CD8-positive, alpha-beta memory T cell (primary cell): Measurements from ENCODE around the gene PTPN18. TPM values are rescaled to one million over a fixed set of nuclear protein-coding genes. Genes with fewer than 3 reads are reported as not detected.

Experiments
- CTCF ChIA-PET: fragments of 350-600 bp; sonication (Branson Sonifier 250); formaldehyde crosslinking; loops from one replicate; lab custom pipeline; 2021; ENCODE audit warnings: antibody characterized with exemption; lab: Charles Lee
- POLR2A ChIA-PET: fragments of 350-600 bp; sonication (Branson Sonifier 250); formaldehyde crosslinking; loops from one replicate; lab custom pipeline; 2021; ENCODE audit warnings: antibody characterized with exemption; lab: Charles Lee
- DNase-seq, 5 donors: peaks; one replicate each; pipeline versions ENCODE4 v3.0.0 to v3.0.0-alpha.2; 2020 to 2022; ENCODE audit warnings: mixed read lengths in 1 of 5
- H3K27ac ChIP-seq: one replicate; pipeline ENCODE4 v1.7.0; 2013; ENCODE audit warnings: low read depth, mild to moderate bottlenecking, low read length, moderate library complexity
- H3K27me3 ChIP-seq: 2 replicates; pipeline ENCODE4 v1.7.0; 2013; ENCODE audit warnings: low read length, mild to moderate bottlenecking; ENCODE audit not compliant: insufficient read depth, poor library complexity, severe bottlenecking
- H3K36me3 ChIP-seq: 2 replicates; pipeline ENCODE4 v1.7.0; 2013; ENCODE audit warnings: mild to moderate bottlenecking, low read length, moderate library complexity; ENCODE audit not compliant: insufficient read depth
- H3K4me1 ChIP-seq: 2 replicates; pipeline ENCODE4 v1.7.0; 2013; ENCODE audit warnings: mild to moderate bottlenecking, low read length, moderate library complexity; ENCODE audit not compliant: insufficient read depth
- H3K4me3 ChIP-seq: 2 replicates; pipeline ENCODE4 v1.7.0; 2013; ENCODE audit warnings: mild to moderate bottlenecking, low read length
- H3K9me3 ChIP-seq: 2 replicates; pipeline ENCODE4 v1.7.0; 2013; ENCODE audit warnings: mild to moderate bottlenecking, low read length
- H3K27ac Mint-ChIP-seq, 8 donors: one replicate each; pipeline ENCODE4 v1.8.0; 2020 to 2021; ENCODE audit warnings: mixed read lengths in 8 of 8, mild to moderate bottlenecking in 6 of 8, inconsistent platforms in 3 of 8, moderate library complexity in 3 of 8
- H3K27me3 Mint-ChIP-seq, 2 donors: one replicate each; pipeline ENCODE4 v1.8.0; 2020 to 2021; ENCODE audit warnings: mixed read lengths in 2 of 2, mild to moderate bottlenecking in 1 of 2, moderate library complexity in 1 of 2
- H3K36me3 Mint-ChIP-seq, 3 donors: one replicate each; pipeline ENCODE4 v1.8.0; 2020 to 2021; ENCODE audit warnings: mixed read lengths in 3 of 3, inconsistent platforms in 1 of 3, mild to moderate bottlenecking in 1 of 3
- H3K4me1 Mint-ChIP-seq, 3 donors: one replicate each; pipeline ENCODE4 v1.8.0; 2020 to 2021; ENCODE audit warnings: mixed read lengths in 3 of 3, inconsistent platforms in 1 of 3, mild to moderate bottlenecking in 1 of 3
- H3K4me3 Mint-ChIP-seq, 7 donors: one replicate each; pipeline ENCODE4 v1.8.0; 2020 to 2021; ENCODE audit warnings: mixed read lengths in 7 of 7, mild to moderate bottlenecking in 6 of 7, moderate library complexity in 4 of 7, inconsistent platforms in 2 of 7
- H3K9me3 Mint-ChIP-seq, 5 donors: one replicate each; pipeline ENCODE4 v1.8.0; 2020 to 2022; ENCODE audit warnings: mixed read lengths in 5 of 5, mild to moderate bottlenecking in 3 of 5, moderate library complexity in 2 of 5, inconsistent platforms in 1 of 5
- polyA plus RNA-seq: library from polyadenylated mRNA; unstranded; fragments of 300-500 nt; fragmentation: Illumina TruSeq; gene quantifications from one replicate; pipeline ENCODE4 v1.2.3, GENCODE V29; 2021
- total RNA-seq, 2 experiments: library from RNA; stranded (reverse); gene quantifications; one replicate each; pipeline ENCODE4 v1.2.3, GENCODE V29; 2021

The PTPN18 gene
- total and polyA plus RNA-seq, 3 experiments from 2014 or later, result 55.1 to 77.7 (median 60.0) TPM

- H3K9me3 Mint-ChIP-seq, result no peaks in the 10 kb centered on the region
- ChIA-PET CTCF (interaction anchor here (1.1 to 1.8 kb wide), 2 partner anchors 8 to 25 kb away, joined by 3 to 4 read pairs; partner anchors contain the start of gene PTPN18), POLR2A (no interaction called here)
- no peak overlapping the region for H3K27ac ChIP-seq
- no peaks in the 10 kb centered on the region for H3K27me3 ChIP-seq
- H3K36me3 ChIP-seq, result peaks cover 40% of the 10 kb centered on the region
- H3K4me1 ChIP-seq, result peaks cover 14% of the 10 kb centered on the region
- H3K27ac Mint-ChIP-seq, result peak overlapping the region in 2 of 8 donors; percentile 13 to 51
- no peak overlapping the region for H3K4me3 ChIP-seq
- H3K27me3 Mint-ChIP-seq, result no peaks in the 10 kb centered on the region
- H3K4me1 Mint-ChIP-seq, result peaks cover 20 to 32% (median 26%) of the 10 kb centered on the region in 3 donors
- DNase-seq, result no peak
- H3K4me3 Mint-ChIP-seq, result peak overlapping the region in 1 of 7 donors; percentile 67
- H3K9me3 ChIP-seq, result no peaks in the 10 kb centered on the region
- peaks cover 9 to 56% (median 17%) of the 10 kb centered on the region in 3 donors for H3K36me3 Mint-ChIP-seq
Measured at GRCh38 chr2:130347220-130347925, 8.5 kb upstream of the PTPN18 start.

- Histone ChIP-seq H3K4me1 (peaks cover 3% of the 10 kb centered on the region), H3K9me3 (no peaks in the 10 kb centered on the region), H3K36me3 (peaks cover 40% of the 10 kb centered on the region), H3K4me3 (no peak overlapping the region), H3K27me3 (no peaks in the 10 kb centered on the region), H3K27ac (no peak overlapping the region)
- no peak for DNase-seq
- peaks cover 12 to 24% (median 16%) of the 10 kb centered on the region in 3 donors for H3K4me1 Mint-ChIP-seq
- CTCF ChIA-PET, result no interaction called here
- peak overlapping the region in 1 of 7 donors; percentile 39 for H3K4me3 Mint-ChIP-seq
- no peaks in the 10 kb centered on the region for H3K27me3 Mint-ChIP-seq
- POLR2A ChIA-PET, result no interaction called here
- no peaks in the 10 kb centered on the region for H3K9me3 Mint-ChIP-seq
- H3K27ac Mint-ChIP-seq, result no peak overlapping the region
- H3K36me3 Mint-ChIP-seq, result peaks cover 9 to 47% (median 17%) of the 10 kb centered on the region in 3 donors
Measured at GRCh38 chr2:130349174-130349573, 6.7 kb upstream of the PTPN18 start.

- Mint-ChIP-seq H3K27ac (peak overlapping the region in 2 of 8 donors; percentile 12 to 62), H3K4me3 (peak overlapping the region in 2 of 7 donors; percentile 52 to 54), H3K9me3 (no peaks in the 10 kb centered on the region), H3K4me1 (peaks cover 13 to 21% (median 17%) of the 10 kb centered on the region in 3 donors), H3K36me3 (peaks cover 0 to 24% (median 9%) of the 10 kb centered on the region in 3 donors), H3K27me3 (no peaks in the 10 kb centered on the region)
- H3K27me3 ChIP-seq, result no peaks in the 10 kb centered on the region
- peaks cover 16% of the 10 kb centered on the region for H3K36me3 ChIP-seq
- ChIA-PET CTCF (interaction anchor here (0.9 to 1.3 kb wide), 2 partner anchors 8 to 9 kb away, joined by 3 to 4 read pairs; partner anchors contain the start of gene IMP4), POLR2A (no interaction called here)
- no peak for DNase-seq
- H3K4me3 ChIP-seq, result no peak overlapping the region
- no peaks in the 10 kb centered on the region for H3K9me3 ChIP-seq
- H3K4me1 ChIP-seq, result peaks cover 3% of the 10 kb centered on the region
- H3K27ac ChIP-seq, result no peak overlapping the region
Measured at GRCh38 chr2:130351711-130352110, 4.1 kb upstream of the PTPN18 start.

- no peak overlapping the region for H3K4me3 Mint-ChIP-seq
- no peaks in the 10 kb centered on the region for H3K27me3 Mint-ChIP-seq
- POLR2A ChIA-PET, result no interaction called here
Measured at GRCh38 chr2:130352237-130352636, 3.6 kb upstream of the PTPN18 start.

GRCh38 chr2:130353291-130354138, 2.3 kb upstream of the PTPN18 start:
- CTCF ChIA-PET, result interaction anchor here (1.5 to 2.6 kb wide), 2 partner anchors 11 to 172 kb away, joined by 6 to 8 read pairs; partner anchors contain the start of genes IMP4 and SMPD4
- no peaks in the 10 kb centered on the region for H3K9me3 ChIP-seq
- DNase-seq, result no peak
- H3K27ac ChIP-seq, result no peak overlapping the region
- no peaks in the 10 kb centered on the region for H3K36me3 ChIP-seq
- no peaks in the 10 kb centered on the region for H3K9me3 Mint-ChIP-seq
- H3K4me3 ChIP-seq, result no peak overlapping the region
- no peaks in the 10 kb centered on the region for H3K27me3 ChIP-seq
- peak overlapping the region in 4 of 7 donors; percentile 15 to 69 (median 46) for H3K4me3 Mint-ChIP-seq
- POLR2A ChIA-PET, result interaction anchor here (0.6 to 1.5 kb wide), 2 partner anchors 12 to 19 kb away, joined by 3 read pairs; a partner anchor contains a TSS
- H3K27me3 Mint-ChIP-seq, result no peaks in the 10 kb centered on the region
- H3K4me1 ChIP-seq, result peaks cover 5% of the 10 kb centered on the region
- H3K27ac Mint-ChIP-seq, result peak overlapping the region in 2 of 8 donors; percentile 72 to 89
- H3K4me1 Mint-ChIP-seq, result peaks cover 14 to 15% (median 15%) of the 10 kb centered on the region in 3 donors
- peaks cover 0 to 5% (median 0%) of the 10 kb centered on the region in 3 donors for H3K36me3 Mint-ChIP-seq

More at GRCh38 chr2:130352237-130352636, 3.6 kb upstream of the PTPN18 start:
- H3K9me3 ChIP-seq, result no peaks in the 10 kb centered on the region
- no peak overlapping the region for H3K27ac ChIP-seq
- Mint-ChIP-seq H3K36me3 (peaks cover 0 to 18% (median 5%) of the 10 kb centered on the region in 3 donors), H3K4me1 (peaks cover 15 to 16% (median 15%) of the 10 kb centered on the region in 3 donors), H3K9me3 (no peaks in the 10 kb centered on the region), H3K27ac (peak overlapping the region in 1 of 8 donors; percentile 26)
- H3K4me3 ChIP-seq, result no peak overlapping the region
- CTCF ChIA-PET, result interaction anchor here (0.9 to 1.3 kb wide), 2 partner anchors 8 to 10 kb away, joined by 3 to 4 read pairs; partner anchors contain the start of gene IMP4
- no peaks in the 10 kb centered on the region for H3K27me3 ChIP-seq
- H3K36me3 ChIP-seq, result peaks cover 11% of the 10 kb centered on the region
- peaks cover 5% of the 10 kb centered on the region for H3K4me1 ChIP-seq
- no peak for DNase-seq

GRCh38 chr2:130354139-130354428, 1.8 kb upstream of the PTPN18 start:
- Mint-ChIP-seq H3K27me3 (no peaks in the 10 kb centered on the region), H3K9me3 (no peaks in the 10 kb centered on the region), H3K27ac (peak overlapping the region in 2 of 8 donors; percentile 17 to 30), H3K4me3 (peak overlapping the region in 6 of 7 donors; percentile 69 to 91 (median 81)), H3K4me1 (peaks cover 14 to 15% (median 15%) of the 10 kb centered on the region in 3 donors), H3K36me3 (peaks cover 0 to 3% (median 0%) of the 10 kb centered on the region in 3 donors)
- Histone ChIP-seq H3K9me3 (no peaks in the 10 kb centered on the region), H3K36me3 (no peaks in the 10 kb centered on the region), H3K4me1 (peaks cover 5% of the 10 kb centered on the region), H3K4me3 (no peak overlapping the region), H3K27ac (no peak overlapping the region), H3K27me3 (no peaks in the 10 kb centered on the region)
- ChIA-PET CTCF (interaction anchor here (1.5 to 2.6 kb wide), 2 partner anchors 11 to 173 kb away, joined by 6 to 8 read pairs; partner anchors contain the start of genes IMP4 and SMPD4), POLR2A (interaction anchor here (1.5 kb wide), 1 partner anchor 19 kb away, joined by 3 read pairs; no protein-coding TSS in a partner anchor)
- no peak for DNase-seq

- no peaks in the 10 kb centered on the region for H3K27me3 ChIP-seq
- Mint-ChIP-seq H3K4me1 (peaks cover 14 to 15% (median 15%) of the 10 kb centered on the region in 3 donors), H3K27ac (peak overlapping the region in 6 of 8 donors; percentile 50 to 84 (median 60)), H3K9me3 (no peaks in the 10 kb centered on the region), H3K27me3 (no peaks in the 10 kb centered on the region), H3K4me3 (peak overlapping the region; percentile 69 to 91 (median 81)), H3K36me3 (peaks cover 0 to 1% (median 0%) of the 10 kb centered on the region in 3 donors)
- H3K27ac ChIP-seq, result no peak overlapping the region
- no peak for DNase-seq
- H3K36me3 ChIP-seq, result no peaks in the 10 kb centered on the region
- peaks cover 5% of the 10 kb centered on the region for H3K4me1 ChIP-seq
- CTCF ChIA-PET, result interaction anchor here (0.9 to 2.6 kb wide), 5 partner anchors 11 to 174 kb away, joined by 3 to 8 read pairs (median 5); partner anchors contain the start of gene SMPD4
- no peaks in the 10 kb centered on the region for H3K9me3 ChIP-seq
- H3K4me3 ChIP-seq, result peak overlapping the region; percentile 66
- POLR2A ChIA-PET, result interaction anchor here (1.2 to 2.4 kb wide), 2 partner anchors 13 to 15 kb away, joined by 3 to 12 read pairs; partner anchors contain the start of gene IMP4
Measured at GRCh38 chr2:130355172-130355577, 681 bp upstream of the PTPN18 start.
